K562 (cell line): ENCODE data around the gene CTIF. TPM values are rescaled to one million over a fixed set of nuclear protein-coding genes. Genes with fewer than 3 reads are reported as not detected.

ENCODE experiments used
- BDP1 ChIP-seq: IDR thresholded peaks from 3 replicates; pipeline ENCODE4 v1.6.1; 2011; ENCODE audit not compliant: insufficient read length, insufficient read depth
- C11orf30 ChIP-seq: fragments of 450-650 bp; IDR thresholded peaks from 2 replicates; pipeline ENCODE4 v1.6.1; 2016; ENCODE audit warnings: low read depth, mild to moderate bottlenecking
- CBFA2T3 ChIP-seq: fragments of 450-650 bp; IDR thresholded peaks from 2 replicates; pipeline ENCODE4 v1.6.1; 2017
- CREM ChIP-seq: IDR thresholded peaks from 2 replicates; pipeline ENCODE4 v1.6.1; 2014; ENCODE audit warnings: antibody characterized with exemption, low read depth
- E2F1 ChIP-seq: sonication (generic); formaldehyde crosslinking; IDR thresholded peaks from 2 replicates; pipeline ENCODE4 v1.8.1; 2023; ENCODE audit warnings: mild to moderate bottlenecking, missing genetic modification reagents, moderate library complexity
- EHMT2 ChIP-seq: fragments of 450-650 bp; IDR thresholded peaks from 2 replicates; pipeline ENCODE4 v1.6.1; 2018; ENCODE audit warnings: antibody characterized with exemption
- ETV5 ChIP-seq: sonication (generic); formaldehyde crosslinking; IDR thresholded peaks from 2 replicates; pipeline ENCODE4 v1.4.0; 2020; ENCODE audit warnings: low read depth, mild to moderate bottlenecking, missing genetic modification reagents
- GTF2A2 ChIP-seq: IDR thresholded peaks from 2 replicates; pipeline ENCODE4 v1.6.1; 2016; ENCODE audit warnings: mild to moderate bottlenecking, missing genetic modification characterization, missing compliant biosample characterization
- HDAC6 ChIP-seq: IDR thresholded peaks from 2 replicates; pipeline ENCODE4 v1.6.1; 2012; ENCODE audit warnings: low read depth, mild to moderate bottlenecking, control low read depth, inconsistent platforms, low read length, moderate library complexity
- HNRNPK ChIP-seq: fragments of 200-400 bp; formaldehyde crosslinking; IDR thresholded peaks from one replicate; pipeline ENCODE4 v1.6.1; 2018; ENCODE audit warnings: mild to moderate bottlenecking, low read depth, low read length; ENCODE audit not compliant: poor library complexity, severe bottlenecking
- JUNB ChIP-seq: fragments of 450-650 bp; formaldehyde crosslinking; conservative IDR thresholded peaks from 2 replicates; pipeline ENCODE4 v1.4.0; 2020; ENCODE audit warnings: mild to moderate bottlenecking
- MLLT1 ChIP-seq, 2 experiments: fragments of 450-650 bp; IDR thresholded peaks; 2 replicates each; pipeline ENCODE4 v1.6.1; 2016
- MTA2 ChIP-seq: fragments of 450-650 bp; IDR thresholded peaks from 2 replicates; pipeline ENCODE4 v1.6.1; 2016; ENCODE audit warnings: low read depth
- MXI1 ChIP-seq: IDR thresholded peaks from 2 replicates; pipeline ENCODE4 v1.6.1; 2011; ENCODE audit warnings: low read depth, mild to moderate bottlenecking, improper control_type of control experiment, low read length
- NCOR1 ChIP-seq: fragments of 450-650 bp; IDR thresholded peaks from 2 replicates; pipeline ENCODE4 v1.6.1; 2016; ENCODE audit warnings: mild to moderate bottlenecking, moderate library complexity
- NELFE ChIP-seq: IDR thresholded peaks from 2 replicates; pipeline ENCODE4 v1.6.1; 2011; ENCODE audit warnings: mild to moderate bottlenecking; ENCODE audit not compliant: insufficient read depth, insufficient read length
- PHB2 ChIP-seq: fragments of 450-650 bp; IDR thresholded peaks from 2 replicates; pipeline ENCODE4 v1.6.1; 2017; ENCODE audit warnings: low read depth
- RHOXF2B ChIP-seq: fragments of 250-450 bp; sonication (Bioruptor Pico); conservative IDR thresholded peaks from 2 replicates; pipeline ENCODE4 v1.5.1; 2021
- SAFB ChIP-seq: fragments of 200-400 bp; formaldehyde crosslinking; IDR thresholded peaks from 2 replicates; pipeline ENCODE4 v1.6.1; 2017; ENCODE audit warnings: low read depth, low read length, borderline replicate concordance
- TCF7L2 ChIP-seq: fragments of 150-350 bp; IDR thresholded peaks from 2 replicates; pipeline ENCODE4 v1.6.1; 2016; ENCODE audit warnings: low read depth, mild to moderate bottlenecking, low read length, moderate library complexity
- ZNF407 ChIP-seq: fragments of 450-650 bp; IDR thresholded peaks from 2 replicates; pipeline ENCODE4 v1.6.1; 2016; ENCODE audit warnings: low read depth
- polyA plus RNA-seq, 8 experiments: library from polyadenylated mRNA; depleted of rRNA in 4 of 8; stranded (reverse) in 5 of 8; unstranded in 3 of 8; fragments of >200 nt; fragmentation: Nextera tagmentation in 2 of 8; fragmentation: Illumina TruSeq in 1 of 8; extraction: Ambion mirVana in 2 of 8; extraction: Trizol in 1 of 8; gene quantifications; 2 replicates each; pipeline versions ENCODE4 v1.2.1 to v1.2.3, GENCODE V29; 2011 to 2014; ENCODE audit warnings: inconsistent platforms in 1 of 8, missing spikeins in 1 of 8
- total RNA-seq, 7 experiments: library from RNA; depleted of rRNA in 6 of 7; stranded (reverse); fragments of >200 nt in 6 of 7; fragmentation: Illumina TruSeq in 2 of 7; extraction: Trizol in 2 of 7; gene quantifications; 2 replicates each; pipeline versions ENCODE4 v1.2.1 to v1.2.3, GENCODE V29; 2011 to 2021; ENCODE audit warnings: low replicate concordance in 1 of 7

Gene CTIF
- total and polyA plus RNA-seq, 9 of the 15 experiments (the other 6 are each of a cell fraction or from before 2014, with no cell fraction given) = 0.17 to 11.5 (median 2.2) TPM

- no peak for TF ChIP-seq ZNF407
- TF ChIP-seq NELFE = no peak
- no peak for TF ChIP-seq E2F1 (CRISPR knock-in tag)
- TF ChIP-seq CBFA2T3 = peak; percentile 40; the same call in 1 of the 2 replicates
- no peak for TF ChIP-seq MXI1
- TF ChIP-seq TCF7L2 = no peak
- no peak for TF ChIP-seq JUNB (CRISPR knock-in tag)
- TF ChIP-seq MLLT1 (IDR thresholded peaks at IDR 0.05) = peak in 1 of 2 experiments; percentile 50; a peak in 2 of 4 replicates
- TF ChIP-seq ETV5 (CRISPR knock-in tag) = no peak
- TF ChIP-seq CREM = peak; percentile 62; the same call in 1 of the 2 replicates
- TF ChIP-seq PHB2 = no peak
- peak; percentile 52 for TF ChIP-seq NCOR1
- TF ChIP-seq RHOXF2B (CRISPR knock-in tag) = no peak
- no peak for TF ChIP-seq EHMT2
- no peak for TF ChIP-seq HNRNPK
- TF ChIP-seq HDAC6 = no peak
- TF ChIP-seq C11orf30 = no peak
- no peak for TF ChIP-seq BDP1
- no peak for TF ChIP-seq SAFB
- no peak for TF ChIP-seq GTF2A2
- no peak for TF ChIP-seq MTA2
These were observed 358.2 kb downstream of the CTIF start (continued) for GRCh38 chr18:48896875-48897511.
